Activated CD4-positive, alpha-beta T cell treated with anti-CD3 and anti-CD28 coated beads, Interleukin-2, Interleukin-4, amounts not matched to agents 100 ng/mL and 50 ng/mL, durations not matched to agents 16 hours and 8 hours (primary cell): Measurements from ENCODE around the gene CCDC30.
"Not testable (repeated sequence)": the region's sequence is repeated elsewhere in the genome, so short reads cannot be mapped to it uniquely, and the experiment has no call there.

Source experiments
- DNase-seq: peaks from one replicate; pipeline ENCODE4 v3.0.0-alpha.2; 2020; ENCODE audit warnings: low spot score

The CCDC30 gene

DNA sequence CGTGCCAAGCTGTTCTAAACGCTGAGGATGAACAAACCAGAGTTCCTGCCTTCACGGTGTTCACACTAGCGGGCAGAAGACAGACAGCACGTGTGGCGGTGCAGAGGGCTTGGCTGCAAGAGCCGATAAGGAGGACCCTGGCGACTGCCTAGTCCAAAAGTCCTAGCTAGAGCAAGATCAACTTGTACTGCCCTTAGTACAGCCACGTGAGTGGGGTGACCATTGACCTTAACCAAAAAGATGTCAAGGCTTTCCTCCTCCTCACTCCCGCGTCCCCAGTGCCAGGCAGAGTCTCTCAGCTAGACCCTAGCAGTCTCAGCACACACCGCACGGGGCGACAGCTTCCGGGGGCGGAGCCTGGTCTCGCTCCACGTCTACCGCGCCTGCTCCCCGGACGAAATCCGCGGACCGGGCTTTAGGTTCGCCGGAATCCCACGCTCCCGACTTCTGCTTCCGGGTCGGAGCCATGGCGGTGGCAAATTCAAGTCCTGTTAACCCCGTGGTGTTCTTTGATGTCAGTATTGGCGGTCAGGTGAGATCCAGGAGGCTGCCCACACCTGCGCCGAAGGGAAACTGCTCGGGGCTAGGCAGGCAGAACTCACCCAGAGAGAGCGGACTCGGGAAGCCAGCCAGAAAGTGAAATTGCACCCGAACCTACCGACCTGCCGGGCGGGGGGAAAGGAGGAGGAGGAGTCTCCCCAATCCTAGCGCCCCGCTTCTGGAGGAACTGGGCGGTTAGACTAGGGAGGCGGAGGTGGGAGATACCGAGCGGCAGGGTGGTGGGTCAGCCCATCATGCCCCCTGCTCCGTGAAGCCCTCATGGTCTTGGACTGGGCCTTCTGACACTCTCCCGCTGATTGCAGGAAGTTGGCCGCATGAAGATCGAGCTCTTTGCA is 195.1 kb downstream of the CCDC30 start, which contains the start of gene PPIH:
Gene PPIH (plus strand): TSS at position 443 of the 896 bp plus-strand sequence. CDS start 24 bp downstream, at position 467.
- DNase-seq, result peak; percentile 95

DNA sequence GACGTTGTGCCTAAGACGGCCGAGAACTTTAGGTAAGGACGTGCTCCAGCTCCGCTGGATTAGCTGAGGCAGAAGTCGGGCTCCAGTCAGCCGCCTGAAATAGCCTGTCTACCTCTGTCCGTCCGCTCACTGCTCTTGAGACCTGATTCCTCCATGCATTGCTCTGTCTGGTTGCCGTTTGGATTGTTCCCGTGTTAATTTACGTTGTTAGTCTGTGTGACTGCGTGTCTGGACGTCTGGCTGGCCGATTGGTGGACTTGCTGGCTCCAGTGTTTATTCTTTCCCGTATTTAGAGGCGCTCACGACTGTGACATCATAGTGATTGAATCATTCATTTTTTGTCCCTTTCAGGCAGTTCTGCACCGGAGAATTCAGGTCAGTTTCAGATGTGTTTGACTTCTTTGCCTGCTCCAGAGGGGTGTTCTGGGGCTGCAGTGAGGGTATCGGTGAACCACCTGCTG is 195.8 kb downstream of the CCDC30 start:
- no peak for DNase-seq

DNA sequence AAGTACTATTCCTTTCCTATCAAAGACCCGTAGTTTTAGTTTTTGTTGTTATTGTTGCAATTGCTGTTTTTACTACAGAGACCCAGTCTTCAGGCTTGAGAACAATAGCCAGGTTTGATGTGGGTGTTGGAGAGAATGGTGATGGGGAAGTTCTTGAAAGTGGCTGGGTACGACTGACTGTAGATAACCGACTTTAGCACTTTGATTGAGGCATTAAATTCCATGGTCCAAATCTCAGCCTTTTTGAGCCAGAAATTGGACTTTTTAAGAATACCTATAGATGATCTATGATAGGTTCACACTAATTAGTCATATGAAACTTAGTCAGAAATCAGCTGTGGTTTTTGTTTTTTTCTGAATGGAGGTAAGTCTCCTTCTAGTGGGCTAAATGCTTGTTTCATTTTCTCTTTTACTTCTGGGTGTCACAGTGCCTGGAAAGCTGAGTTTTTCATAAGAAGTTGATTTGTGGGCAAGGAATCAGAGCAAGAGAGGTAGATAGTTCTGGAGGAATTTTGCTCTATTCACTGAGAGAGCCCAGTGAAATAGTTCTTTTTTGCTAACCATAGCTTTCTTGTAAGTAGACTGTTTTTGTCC is 197.9 kb downstream of the CCDC30 start:
- DNase-seq, result peak; percentile 73

DNA sequence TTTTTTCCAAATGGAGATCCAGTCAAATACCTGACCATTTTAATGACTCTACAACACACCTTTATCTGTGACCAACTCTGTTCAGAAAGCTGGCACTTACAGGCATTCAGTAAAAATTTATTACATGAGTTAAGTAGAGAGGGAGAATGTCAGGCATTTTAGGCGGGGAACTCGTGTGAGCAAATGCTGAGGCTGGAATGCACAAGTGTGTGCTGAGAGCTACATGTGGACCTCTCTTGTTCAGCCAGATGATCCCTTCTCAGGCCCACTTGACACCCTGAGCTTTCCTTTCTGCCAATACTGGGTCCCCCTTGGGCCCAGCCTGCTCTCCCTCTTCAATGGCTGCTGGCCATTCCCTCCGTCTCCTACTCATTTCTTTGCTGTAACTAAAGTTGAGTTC is 206.8 kb downstream of the CCDC30 start:
- DNase-seq, result no peak

DNA sequence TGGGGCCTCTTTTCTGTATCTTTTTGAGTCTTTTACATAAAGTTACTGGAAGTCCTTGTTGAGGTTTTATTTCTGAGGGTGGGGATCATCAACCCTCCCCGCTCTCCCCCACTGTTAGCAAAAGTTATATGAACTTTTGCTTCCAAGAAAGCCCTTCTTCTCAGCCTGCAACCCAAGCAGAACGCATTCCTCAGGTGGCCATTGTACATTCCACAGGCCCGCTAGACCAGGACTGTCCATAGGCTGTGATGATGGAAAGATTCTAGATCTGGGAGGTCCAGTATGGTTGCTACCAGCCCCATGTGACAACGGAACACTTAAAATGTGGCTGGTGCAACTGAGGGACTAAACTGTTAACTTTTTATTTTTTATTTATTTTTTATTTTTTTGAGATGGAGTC is 207.3 kb downstream of the CCDC30 start:
- DNase-seq, result no peak

DNA sequence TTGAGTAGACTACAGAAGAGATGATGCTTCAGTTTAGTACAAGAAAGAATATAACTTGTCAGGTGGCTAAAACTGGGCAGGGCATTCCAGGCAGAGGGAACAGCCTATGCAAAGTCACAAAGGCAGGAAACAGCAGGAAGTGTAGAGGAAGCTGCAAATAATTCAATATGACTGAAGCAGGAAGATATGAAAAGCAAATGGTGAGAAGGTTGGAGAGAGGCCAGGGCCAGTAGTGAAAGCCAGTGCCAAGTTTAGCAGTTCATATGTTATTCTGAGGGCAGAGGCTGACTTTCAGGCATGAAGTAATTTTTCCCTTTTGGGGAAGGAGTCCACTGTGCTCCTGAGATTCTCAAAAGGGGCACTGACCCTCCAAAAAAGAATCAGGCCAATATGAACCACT is 211.1 kb downstream of the CCDC30 start:
- no peak for DNase-seq

DNA sequence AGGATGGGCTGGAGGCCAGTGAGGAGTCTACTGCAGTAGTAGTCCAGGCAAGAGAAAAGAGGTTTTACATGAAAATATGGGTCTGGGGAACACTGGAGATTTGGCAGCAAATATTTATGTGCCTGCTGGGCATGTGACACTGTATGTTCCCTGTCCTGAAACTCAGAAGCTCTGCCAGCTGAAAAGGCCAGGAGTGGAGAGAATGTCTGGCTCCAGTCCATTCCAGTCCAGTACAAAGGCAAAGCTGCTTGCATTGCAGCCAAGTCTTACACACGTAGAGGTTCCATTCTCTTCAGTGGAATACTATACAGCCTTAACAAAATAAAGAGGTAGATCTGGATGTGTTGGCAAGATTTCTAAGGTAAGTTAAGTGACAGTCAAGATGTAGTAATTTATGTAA is 211.6 kb downstream of the CCDC30 start:
- no peak for DNase-seq

DNA sequence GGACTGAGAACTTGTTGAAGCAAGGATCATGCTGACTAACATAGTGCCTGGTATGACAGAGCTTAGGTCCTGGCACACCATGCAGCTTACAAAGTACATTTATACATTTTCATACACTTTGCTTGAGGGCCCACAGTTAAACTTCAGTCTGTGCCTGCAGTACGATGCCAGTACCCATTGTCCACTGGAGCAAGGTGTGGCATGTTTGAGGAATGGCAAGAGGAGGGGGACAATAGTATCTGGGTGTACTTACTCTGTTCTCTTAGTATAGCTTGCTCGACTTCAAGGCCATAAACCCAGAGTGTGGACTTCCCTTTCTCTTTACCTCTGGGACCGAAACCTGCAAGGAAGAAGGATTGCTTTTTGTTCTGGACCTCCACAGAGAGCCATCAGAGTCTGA is 212.4 kb downstream of the CCDC30 start:
- no peak for DNase-seq

DNA sequence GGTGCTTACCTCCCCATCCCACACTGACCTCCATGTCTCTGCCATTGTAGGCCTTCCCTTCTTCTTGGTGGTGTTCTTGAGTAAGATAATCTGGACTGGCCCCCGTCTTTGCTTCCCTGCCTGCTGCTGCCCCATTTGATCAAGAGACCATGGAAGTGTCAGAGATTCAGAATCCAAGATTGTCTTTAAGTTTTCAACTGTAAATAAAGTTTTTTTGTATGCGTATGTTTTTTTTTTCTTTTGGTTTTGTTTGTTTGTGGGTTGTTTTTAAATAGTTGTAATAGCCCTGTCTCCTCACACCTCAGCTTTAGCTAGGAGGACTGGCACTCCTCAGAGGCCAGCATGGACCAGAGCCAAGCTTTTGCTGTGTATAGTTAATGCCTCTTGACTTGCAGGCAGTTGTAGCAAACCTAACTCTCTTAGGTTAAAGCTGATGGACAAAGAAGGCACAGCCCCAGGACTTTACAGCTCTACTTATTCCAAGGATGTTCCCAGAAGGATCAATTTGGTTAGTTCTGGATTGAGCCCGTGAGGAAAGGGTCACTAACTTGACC is 213.5 kb downstream of the CCDC30 start:
- DNase-seq, result no peak

DNA sequence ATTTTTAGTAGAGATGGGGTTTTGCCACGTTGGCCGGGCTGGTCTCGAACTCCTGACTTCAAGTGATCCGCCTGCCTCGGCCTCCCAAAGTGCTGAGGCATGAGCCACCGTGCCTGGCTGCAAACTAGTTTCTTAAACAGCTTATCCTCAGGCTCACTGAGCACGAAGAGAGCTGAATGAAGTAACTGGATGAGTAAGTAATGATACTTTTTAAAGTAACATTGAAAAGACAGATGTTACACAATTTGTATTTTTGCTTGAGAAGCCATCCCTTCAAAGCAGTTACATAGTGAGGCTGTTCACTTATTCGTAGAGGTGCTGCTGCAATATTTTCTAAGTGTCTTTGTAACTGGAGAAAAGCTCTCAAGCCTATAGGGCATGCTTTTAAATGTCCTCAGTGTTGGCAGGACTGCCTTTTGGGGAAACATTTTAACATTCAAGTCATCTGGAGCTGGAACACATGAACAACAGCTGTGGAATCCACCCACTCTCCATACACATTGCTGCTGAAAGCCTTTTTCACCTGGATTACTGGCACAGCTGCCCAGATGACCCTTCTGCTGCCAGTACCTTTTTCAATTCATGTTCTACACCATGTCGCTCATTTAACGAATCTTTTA is 216.4 kb downstream of the CCDC30 start:
- no peak for DNase-seq

DNA sequence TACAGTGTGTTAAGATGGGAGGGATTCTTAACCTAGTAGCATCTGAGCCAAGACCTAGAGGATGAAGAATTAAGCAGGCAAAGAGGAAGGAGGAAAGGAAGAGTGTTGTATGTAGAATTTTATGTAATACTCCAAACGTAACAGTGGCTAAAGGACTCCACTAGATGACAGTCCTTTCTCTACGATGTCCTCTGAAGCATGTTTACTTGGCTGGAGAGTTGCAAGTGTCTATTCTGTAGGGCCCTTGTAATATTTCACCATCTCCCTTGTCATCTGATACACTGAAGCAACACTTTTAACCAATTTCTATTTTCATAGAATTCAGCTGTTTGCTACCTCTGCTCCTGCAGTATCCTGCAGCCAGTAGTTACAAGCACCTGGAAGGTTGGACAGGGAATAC is 217.0 kb downstream of the CCDC30 start:
- DNase-seq, result no peak

DNA sequence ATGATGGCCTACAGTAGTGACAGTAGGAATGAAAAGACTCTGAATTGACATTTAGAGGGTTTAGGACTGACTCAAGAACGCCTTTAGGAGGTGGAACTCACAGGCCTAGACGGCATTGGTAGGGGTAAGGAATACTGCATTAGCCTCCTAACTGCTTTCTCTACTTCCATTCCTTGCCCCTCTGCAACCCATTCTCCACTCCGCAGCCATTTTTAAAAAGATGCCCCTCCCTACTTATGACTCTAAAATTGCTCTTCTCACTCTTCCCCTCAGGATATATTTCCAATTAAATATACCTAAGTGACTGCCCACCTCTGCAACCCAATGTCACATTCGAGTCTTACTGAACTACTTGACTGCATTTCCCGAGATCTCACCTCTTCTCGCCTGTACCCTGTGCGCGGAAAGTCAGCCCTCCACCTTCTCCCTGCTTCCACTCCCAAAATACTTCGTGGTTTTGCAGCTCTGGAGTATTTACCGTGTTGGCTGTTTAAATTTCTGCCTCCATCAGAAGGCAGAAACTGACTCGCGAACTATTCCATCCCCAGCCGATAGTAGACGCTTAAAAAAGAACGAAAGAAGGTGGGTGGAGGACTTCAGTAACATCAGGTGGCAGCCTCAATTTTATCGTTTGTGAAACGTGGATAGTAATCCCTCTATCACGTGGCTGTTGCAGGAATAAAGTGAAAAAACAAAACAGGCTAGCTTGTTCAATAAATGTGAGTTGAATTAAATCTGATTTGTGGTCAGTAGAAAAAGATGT is 218.0 kb downstream of the CCDC30 start:
- DNase-seq, result peak; percentile 18

DNA sequence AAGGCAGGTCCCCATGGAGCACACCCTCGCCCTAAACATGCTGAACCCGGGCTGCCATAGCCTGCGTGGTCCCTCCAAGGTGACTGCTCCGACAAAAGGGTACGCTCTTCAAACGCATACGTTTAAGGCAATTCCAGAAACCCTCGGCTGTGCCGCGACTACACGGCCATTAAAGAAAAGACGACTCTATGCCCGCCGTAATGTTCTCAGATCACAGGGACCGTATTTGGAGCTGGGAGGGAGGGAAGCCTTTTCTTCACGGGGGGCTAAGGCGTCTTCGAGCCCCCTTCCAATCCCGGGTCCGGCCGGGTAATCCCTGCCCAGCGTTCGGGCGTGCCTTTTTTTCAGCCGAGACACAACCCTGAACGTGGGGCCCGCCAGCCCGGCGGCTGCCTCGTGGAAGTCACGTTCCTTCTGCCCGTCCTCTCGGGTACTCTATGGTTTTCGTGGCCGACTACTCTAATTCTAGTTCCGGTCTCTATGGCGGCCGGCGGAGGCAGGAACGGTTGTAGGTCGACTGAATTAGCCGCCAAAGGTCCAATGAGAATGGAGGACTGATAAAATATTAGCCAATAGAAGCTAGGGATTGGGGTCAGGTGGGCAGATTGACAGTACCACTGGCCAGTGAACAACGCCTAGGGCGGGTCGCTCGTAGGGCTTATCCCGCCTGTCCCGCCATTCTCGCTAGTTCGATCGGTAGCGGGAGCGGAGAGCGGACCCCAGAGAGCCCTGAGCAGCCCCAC is 218.8 kb downstream of the CCDC30 start, which contains the start of gene YBX1:
Gene YBX1 (plus strand): TSS at position 678 of the 743 bp plus-strand sequence. CDS start 148 bp downstream, outside the sequence.
- DNase-seq, result peak; percentile 98

DNA sequence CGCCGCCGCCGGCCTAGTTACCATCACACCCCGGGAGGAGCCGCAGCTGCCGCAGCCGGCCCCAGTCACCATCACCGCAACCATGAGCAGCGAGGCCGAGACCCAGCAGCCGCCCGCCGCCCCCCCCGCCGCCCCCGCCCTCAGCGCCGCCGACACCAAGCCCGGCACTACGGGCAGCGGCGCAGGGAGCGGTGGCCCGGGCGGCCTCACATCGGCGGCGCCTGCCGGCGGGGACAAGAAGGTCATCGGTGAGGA is 219.3 kb downstream of the CCDC30 start:
- not testable (repeated sequence) for DNase-seq

DNA sequence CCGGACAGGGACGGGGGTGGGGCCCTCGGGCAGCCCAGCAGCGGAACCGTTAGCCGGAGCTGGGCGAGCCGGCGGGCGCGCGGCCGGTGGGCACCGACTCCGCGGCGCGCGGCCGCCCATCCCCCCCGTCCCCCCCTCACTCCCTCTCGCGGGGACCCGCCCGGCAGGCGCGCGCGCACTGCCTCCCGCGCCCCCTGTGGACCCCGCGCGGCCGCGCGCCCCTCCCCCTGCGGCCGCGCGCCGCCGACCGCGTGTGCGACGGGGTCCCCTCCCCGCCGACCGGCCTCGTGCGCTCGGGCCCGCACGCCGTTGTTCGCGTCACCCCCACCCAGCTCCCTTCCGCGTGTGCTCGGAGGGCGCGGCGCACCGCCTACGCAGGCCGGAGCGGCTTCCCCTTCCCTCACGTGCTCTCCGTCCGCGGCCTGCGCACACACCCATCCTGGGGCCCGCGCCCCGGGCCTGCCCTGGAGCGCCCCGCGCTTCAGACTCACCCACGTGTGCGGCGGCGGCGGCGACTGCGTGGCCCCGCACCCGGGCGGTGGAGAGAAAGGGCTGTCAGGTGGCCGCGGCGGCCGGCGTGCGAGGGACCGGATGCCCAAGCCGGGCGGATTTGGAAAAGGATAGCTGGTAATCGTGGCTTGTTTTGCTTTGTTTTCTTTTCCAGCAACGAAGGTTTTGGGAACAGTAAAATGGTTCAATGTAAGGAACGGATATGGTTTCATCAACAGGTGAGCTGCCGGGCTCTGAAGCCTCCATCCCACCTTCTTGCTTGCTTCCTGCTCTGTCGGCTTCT is 219.8 kb downstream of the CCDC30 start:
- DNase-seq, result peak; percentile 69

DNA sequence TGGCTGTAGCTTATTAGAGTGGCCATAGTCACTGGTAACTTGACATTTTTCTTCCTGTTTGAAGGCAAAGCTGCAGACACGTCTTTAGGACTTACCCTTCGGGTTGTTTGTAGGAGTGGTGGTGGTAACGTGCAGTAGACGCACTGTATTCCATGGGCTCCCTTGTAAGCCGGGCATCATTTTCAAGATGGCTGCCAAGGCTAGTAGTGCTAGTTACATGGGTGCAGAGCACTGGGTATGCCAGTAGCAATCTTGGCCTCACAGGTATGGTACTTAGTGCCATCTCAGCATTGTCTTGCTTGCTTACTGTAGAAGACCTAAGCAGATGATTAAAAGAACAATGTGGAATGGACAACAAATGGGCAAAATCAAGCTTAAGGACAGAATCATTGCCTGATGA is 221.1 kb downstream of the CCDC30 start:
- peak; percentile 57 for DNase-seq

DNA sequence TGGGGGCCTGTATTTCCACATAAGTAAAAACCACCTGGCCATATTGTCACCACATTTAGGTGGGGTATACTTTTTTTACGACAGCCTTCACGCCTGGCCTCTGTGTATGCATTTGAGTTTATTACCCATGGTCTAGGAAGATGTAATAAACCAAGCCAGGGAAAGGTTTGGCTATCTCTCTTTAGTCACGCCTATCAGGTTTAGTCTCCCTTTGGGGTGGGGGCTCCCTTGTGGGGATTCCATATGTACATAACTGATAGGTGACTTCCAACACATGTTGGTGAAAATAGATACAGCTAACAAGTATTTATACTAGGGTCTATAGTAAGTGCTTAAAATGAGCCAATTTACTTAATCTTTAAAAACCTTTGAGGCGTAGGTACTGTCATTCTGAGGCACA is 223.3 kb downstream of the CCDC30 start:
- DNase-seq, result no peak

DNA sequence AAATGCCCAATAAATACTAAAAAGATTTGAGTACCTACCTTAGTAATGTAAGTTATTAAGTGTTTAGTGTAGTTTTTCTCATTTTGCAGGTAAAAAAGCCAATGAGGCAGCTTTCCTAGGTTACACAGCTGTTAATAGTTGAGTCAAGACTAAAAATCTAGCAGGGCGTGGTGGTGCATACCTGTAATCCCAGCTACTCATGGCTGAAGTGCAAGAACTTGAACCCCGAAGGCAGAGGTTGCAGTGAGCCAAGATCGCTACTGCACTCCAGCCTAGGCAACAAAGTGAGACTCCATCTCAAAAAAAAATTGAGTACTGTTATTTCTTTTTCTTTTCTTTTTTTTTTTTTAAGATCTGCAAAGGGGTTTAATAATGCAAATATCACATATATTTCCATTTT is 226.8 kb downstream of the CCDC30 start:
- no peak for DNase-seq

DNA sequence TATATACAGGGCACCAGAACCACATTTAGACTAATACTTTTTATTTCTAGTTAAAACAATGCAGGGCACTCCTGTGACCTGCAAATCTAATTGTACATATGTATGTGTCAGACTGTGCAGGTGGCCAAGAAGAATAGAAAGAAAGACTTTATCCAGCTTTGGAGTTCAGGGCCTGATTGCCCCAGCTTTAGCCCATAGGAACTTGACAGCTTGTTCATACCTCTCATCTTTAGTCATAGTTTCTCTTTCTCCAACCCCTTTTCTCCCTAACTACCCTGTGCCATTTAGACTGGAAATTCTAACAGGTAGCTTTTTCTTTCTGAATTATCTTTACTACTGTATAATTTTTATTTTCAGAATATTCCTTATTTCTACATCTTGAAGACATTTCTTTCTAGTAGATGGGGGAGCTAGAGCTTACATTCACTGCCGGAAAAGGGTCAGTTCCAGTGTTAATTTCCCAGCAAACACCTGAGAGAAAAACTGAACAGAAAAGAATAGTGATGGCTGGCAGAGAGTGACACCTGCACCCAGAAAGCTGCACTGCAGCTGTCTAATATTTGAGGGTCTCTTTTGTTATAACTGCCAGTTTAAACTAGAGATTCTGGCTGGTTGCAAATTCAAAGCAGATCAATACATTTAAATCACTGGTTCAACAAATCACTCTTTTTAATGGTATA is 227.5 kb downstream of the CCDC30 start:
- peak; percentile 17 for DNase-seq

DNA sequence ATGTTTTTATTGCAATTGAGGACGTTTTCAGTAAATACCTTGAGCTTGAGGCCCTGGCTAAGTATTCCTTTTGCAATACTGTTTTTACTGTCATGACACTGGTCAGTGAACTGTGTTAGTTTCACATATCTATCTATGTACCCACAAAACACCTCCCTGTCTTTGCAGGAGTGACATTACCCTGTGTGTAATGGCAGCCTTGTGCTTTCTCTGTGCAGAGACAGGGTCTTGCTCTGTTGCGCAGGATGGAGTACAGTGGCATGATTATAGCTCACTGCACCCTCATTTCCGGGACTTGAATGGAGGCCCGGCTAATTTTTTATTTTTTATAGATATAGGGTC is 228.0 kb downstream of the CCDC30 start:
- DNase-seq, result no peak
